GM12878 (cell line): ENCODE measurements around the gene PHACTR1. TPM values are rescaled to one million over a fixed set of nuclear protein-coding genes. Genes with fewer than 3 reads are reported as not detected.

ENCODE experiments used
- ATAC-seq: fragments of 200-7000 bp; cut with Tn5 transposase; 3 replicates; pipeline ENCODE4 v1.9.1; 2020; ENCODE audit warnings: mild to moderate bottlenecking, moderate library complexity
- BruUV-seq: library from RNA; stranded (reverse); fragments of 400-500 nt; replicated peaks from 2 replicates; lab custom pipeline; 2021; lab: Mats Ljungman, UMichigan
- CTCF ChIA-PET: fragments of 300-600 bp; sonication (Branson Sonifier 250); formaldehyde crosslinking; extraction: SDS; loops from one replicate; lab custom pipeline; 2021; ENCODE audit warnings: inconsistent platforms; lab: Yijun Ruan, JAX
- POLR2A ChIA-PET: fragments of 350-600 bp; formaldehyde crosslinking; extraction: SDS; loops from one replicate; lab custom pipeline; 2021; ENCODE audit warnings: inconsistent platforms; lab: Charles Lee
- RAD21 ChIA-PET: fragments of 300-600 bp; sonication (Branson Sonifier 250); formaldehyde crosslinking; loops from one replicate; lab custom pipeline; 2023; ENCODE audit warnings: antibody characterized with exemption; ENCODE audit not compliant: unreplicated experiment; lab: Charles Lee
- SMC1A ChIA-PET: fragments of 300-600 bp; sonication (Branson Sonifier 250); formaldehyde crosslinking; loops from one replicate; lab custom pipeline; 2023; ENCODE audit not compliant: unreplicated experiment, uncharacterized antibody; lab: Charles Lee
- DNase-seq: peaks from one replicate; pipeline ENCODE4 v3.0.0-alpha.2; 2011; ENCODE audit warnings: low read depth, low spot score
- FAIRE-seq: peaks from 3 replicates; lab custom pipeline; 2011; peaks lifted over from hg19 to GRCh38; lab: Jason Lieb, UNC
- H2AFZ ChIP-seq: 2 replicates; pipeline ENCODE4 v1.6.0; 2011; ENCODE audit warnings: low read depth, low read length, control low read depth; ENCODE audit not compliant: control insufficient read depth
- H3K27ac ChIP-seq: 2 replicates; pipeline ENCODE4 v1.5.1; 2011; ENCODE audit warnings: control low read depth; ENCODE audit not compliant: control insufficient read depth, insufficient read depth
- H3K27me3 ChIP-seq, 2 experiments: replicated peaks in 1 of 2; 2 replicates each; pipeline versions ENCODE4 v1.6.0 to v1.6.1; 2011; ENCODE audit warnings: low read length in 1 of 2; ENCODE audit not compliant: control insufficient read depth in 2 of 2, insufficient read depth in 2 of 2
- H3K36me3 ChIP-seq, 2 experiments: 2 replicates each; pipeline ENCODE4 v1.5.1; 2011; ENCODE audit warnings: low read length in 1 of 2; ENCODE audit not compliant: control insufficient read depth in 2 of 2, insufficient read depth in 2 of 2
- H3K4me1 ChIP-seq: 2 replicates; pipeline ENCODE4 v1.6.1; 2011; ENCODE audit warnings: mild to moderate bottlenecking, low read length, moderate library complexity, mixed read lengths; ENCODE audit not compliant: control insufficient read depth, insufficient read depth
- H3K4me2 ChIP-seq: 2 replicates; pipeline ENCODE4 v1.6.0; 2011; ENCODE audit warnings: control low read depth; ENCODE audit not compliant: control insufficient read depth, insufficient read depth
- H3K4me3 ChIP-seq: fragments of 200-600 bp; sonication (generic); 2 replicates; pipeline ENCODE4 v1.5.1; 2016
- H3K79me2 ChIP-seq: 2 replicates; pipeline ENCODE4 v1.6.0; 2011; ENCODE audit warnings: low read length; ENCODE audit not compliant: control insufficient read depth, insufficient read depth
- H3K9ac ChIP-seq: 2 replicates; pipeline ENCODE4 v1.8.0; 2011; ENCODE audit warnings: low read length, control low read depth, mixed read lengths; ENCODE audit not compliant: control insufficient read depth, insufficient read depth
- H3K9me3 ChIP-seq: replicated peaks from 3 replicates; pipeline ENCODE4 v1.5.1; 2011; ENCODE audit warnings: mild to moderate bottlenecking, low read length; ENCODE audit not compliant: control insufficient read depth, insufficient read depth
- H4K20me1 ChIP-seq: 2 replicates; pipeline ENCODE4 v1.6.0; 2011; ENCODE audit not compliant: control insufficient read depth, insufficient read depth
- CBFB ChIP-seq: IDR thresholded peaks from 2 replicates; pipeline ENCODE4 v1.6.1; 2016; ENCODE audit warnings: antibody characterized with exemption, low read depth
- CREB1 ChIP-seq: IDR thresholded peaks from 2 replicates; pipeline ENCODE4 v1.6.1; 2012; ENCODE audit warnings: low read depth, mild to moderate bottlenecking, inconsistent platforms
- JUND ChIP-seq: IDR thresholded peaks from 2 replicates; pipeline ENCODE4 v1.6.1; 2012; ENCODE audit warnings: low read depth, mild to moderate bottlenecking, low read length, improper control_type of control experiment, moderate library complexity
- MLLT1 ChIP-seq: fragments of 450-650 bp; IDR thresholded peaks from 2 replicates; pipeline ENCODE4 v1.6.1; 2016; ENCODE audit warnings: mild to moderate bottlenecking
- RELB ChIP-seq: fragments of 450-650 bp; IDR thresholded peaks from 2 replicates; pipeline ENCODE4 v1.6.1; 2017; ENCODE audit warnings: low read depth, mild to moderate bottlenecking, moderate library complexity
- TBL1XR1 ChIP-seq: IDR thresholded peaks from 2 replicates; pipeline ENCODE4 v1.6.1; 2012; ENCODE audit warnings: low read depth, low read length, improper control_type of control experiment
- ZNF622 ChIP-seq: fragments of 450-650 bp; IDR thresholded peaks from 2 replicates; pipeline ENCODE4 v1.6.1; 2017; ENCODE audit warnings: mild to moderate bottlenecking, inconsistent platforms
- WGBS: methylation state at CpG from one replicate; pipeline ENCODE4 v1.1.6; 2016; ENCODE audit warnings: low lambda C conversion rate; ENCODE audit not compliant: insufficient replicate concordance, insufficient coverage; ENCODE audit errors: missing lambda C conversion rate; 5-methylcytosine and 5-hydroxymethylcytosine counted together
- in situ Hi-C: fragments of 300-500 bp; cut with MboI; formaldehyde crosslinking; loops from 9 replicates; pipeline ENCODE4 v1.14.3; 2018; ENCODE audit warnings: mixed read lengths
- intact Hi-C: fragments of 100-400 bp; cut with micrococcal nuclease; formaldehyde crosslinking; loops from one replicate; pipeline ENCODE4 v1.14.2; 2022; ENCODE audit not compliant: unreplicated experiment
- polyA plus RNA-seq, 11 experiments: library from polyadenylated mRNA; depleted of rRNA in 4 of 11; unstranded in 6 of 11; stranded (reverse) in 5 of 11; fragments of >200 nt; fragmentation: Nextera tagmentation in 4 of 11; fragmentation: Illumina TruSeq in 1 of 11; extraction: Ambion mirVana in 4 of 11; extraction: Trizol in 1 of 11; gene quantifications; 1 replicate in 1 of 11; 2 replicates in 10 of 11; pipeline versions ENCODE4 v1.2.1 to v1.2.3, GENCODE V29; 2011 to 2016; ENCODE audit warnings: inconsistent platforms in 2 of 11, missing spikeins in 2 of 11, low read depth in 1 of 11
- total RNA-seq, 4 experiments: library from RNA; depleted of rRNA in 3 of 4; stranded (reverse); fragments of >200 nt in 3 of 4; fragmentation: Illumina TruSeq in 1 of 4; extraction: Trizol in 1 of 4; gene quantifications; 2 replicates each; pipeline versions ENCODE4 v1.2.1 to v1.2.3, GENCODE V29; 2013 to 2021

PHACTR1 gene
- total and polyA plus RNA-seq, 10 of the 15 experiments (the other 5 are each of a cell fraction or from before 2014, with no cell fraction given): 34.2 to 94.6 (median 62.3) TPM

DNA sequence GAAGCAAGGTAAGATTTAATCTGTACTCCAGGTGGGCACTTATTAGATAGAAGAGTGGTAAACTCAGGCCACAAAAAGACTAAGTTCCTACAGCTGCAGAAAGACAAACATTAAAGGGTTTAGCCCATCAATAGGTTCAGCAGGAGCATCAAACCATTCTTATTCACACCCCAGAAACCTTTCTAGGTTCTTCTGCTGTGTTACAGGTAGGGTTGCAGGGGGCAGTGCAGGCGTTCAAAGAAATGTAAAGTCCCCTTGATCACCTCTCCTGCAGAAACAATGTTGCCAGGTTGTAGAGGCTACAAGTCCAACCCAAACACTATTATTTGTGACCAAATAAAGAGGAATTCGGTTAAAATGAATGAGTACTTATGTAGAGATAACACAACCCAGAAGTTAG is 31.8 kb downstream of the PHACTR1 start:
- no peak overlapping the region for H2AFZ ChIP-seq
- no peaks in the 10 kb centered on the region for H3K4me1 ChIP-seq
- no peaks in the 10 kb centered on the region for H4K20me1 ChIP-seq
- no peaks in the 10 kb centered on the region for H3K36me3 ChIP-seq
- ChIA-PET POLR2A (no interaction called here), RAD21 (no interaction called here), CTCF (no interaction called here), SMC1A (no interaction called here)
- H3K4me2 ChIP-seq: no peak overlapping the region
- H3K27ac ChIP-seq: no peak overlapping the region
- TF ChIP-seq RELB (no peak), CBFB (no peak), CREB1 (no peak), TBL1XR1 (no peak), ZNF622 (no peak), JUND (no peak), MLLT1 (no peak)
- H3K4me3 ChIP-seq: no peak overlapping the region
- DNase-seq (no peak), FAIRE-seq (no peak), ATAC-seq (no peak)
- no peak overlapping the region for H3K9ac ChIP-seq
- H3K79me2 ChIP-seq: no peaks in the 10 kb centered on the region
- no TSS peak for BruUV-seq
- peaks cover 0 to 5% of the 10 kb centered on the region in 2 experiments; a peak in 3 of 4 replicates for H3K27me3 ChIP-seq
- intact Hi-C loops (no loop called here), in situ Hi-C loops (no loop called here)
- H3K9me3 ChIP-seq: no peaks in the 10 kb centered on the region; the same call in 2 of the 3 replicates
- WGBS: 0% methylated on average over 2 of the region's 2 CpGs
